Stimulated activated CD8-positive, alpha-beta memory T cell treated with anti-CD3 and anti-CD28 coated beads, Interleukin-2, amount 100 ng/mL, for 1 hour (primary cell): ENCODE data around the gene KCNJ5.
"Not testable (repeated sequence)": the region's sequence is repeated elsewhere in the genome, so short reads cannot be mapped to it uniquely, and the experiment has no call there.

ENCODE experiments used
- DNase-seq, 2 donors: peaks; one replicate each; pipeline ENCODE4 v3.0.0-alpha.2; 2020; ENCODE audit warnings: low read depth in 2 of 2

KCNJ5 gene

GRCh38 chr11:128911701-128912100, 20.5 kb downstream of the KCNJ5 start:
- DNase-seq, result no peak

GRCh38 chr11:128913806-128914205, 22.6 kb downstream of the KCNJ5 start:
- no peak for DNase-seq

DNA sequence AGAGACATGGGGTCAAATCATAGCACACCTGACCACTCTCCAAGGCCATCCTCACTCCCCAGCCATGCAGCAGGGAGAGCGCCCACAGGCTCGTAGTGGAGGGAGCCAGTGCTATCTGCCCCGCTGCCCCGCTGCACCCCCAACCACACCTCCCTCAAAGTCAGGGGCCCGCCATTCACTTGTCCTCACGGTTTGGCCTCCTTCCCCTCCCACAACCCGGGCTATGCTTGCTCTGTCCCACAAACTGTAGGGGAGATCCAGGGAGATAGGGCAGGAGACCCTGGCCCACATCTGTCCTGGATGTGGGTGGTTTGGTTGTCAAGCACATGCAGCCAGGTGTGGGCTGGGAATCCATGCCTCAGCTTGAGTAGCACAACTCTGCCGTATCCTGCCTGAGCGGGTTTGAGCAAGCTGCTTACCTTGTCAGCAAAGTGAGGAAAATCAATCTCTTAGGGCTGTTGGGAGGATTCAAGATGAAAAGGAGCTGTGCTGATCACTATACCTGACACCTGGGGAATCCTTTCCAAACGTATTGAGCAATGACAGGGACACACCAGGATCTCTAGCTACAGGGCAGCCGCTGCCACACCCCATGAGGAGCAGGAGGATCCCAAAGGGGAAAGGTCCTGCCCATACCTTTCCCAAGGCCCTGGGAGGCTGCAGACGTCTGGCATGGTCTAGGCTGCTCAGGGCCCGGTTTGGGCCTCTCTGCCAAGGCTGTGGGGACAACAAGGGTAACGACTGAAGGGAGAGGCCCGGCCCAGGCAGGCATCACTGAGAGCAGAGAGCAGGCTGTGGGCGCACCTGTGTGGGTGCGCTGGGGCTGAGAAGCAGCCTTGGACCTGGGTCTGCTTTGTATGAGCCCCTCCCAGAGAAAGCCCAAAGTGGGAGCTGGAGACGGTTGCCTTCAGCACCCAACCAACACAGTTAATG, 23.3 kb downstream of the KCNJ5 start:
- no peak for DNase-seq

DNA sequence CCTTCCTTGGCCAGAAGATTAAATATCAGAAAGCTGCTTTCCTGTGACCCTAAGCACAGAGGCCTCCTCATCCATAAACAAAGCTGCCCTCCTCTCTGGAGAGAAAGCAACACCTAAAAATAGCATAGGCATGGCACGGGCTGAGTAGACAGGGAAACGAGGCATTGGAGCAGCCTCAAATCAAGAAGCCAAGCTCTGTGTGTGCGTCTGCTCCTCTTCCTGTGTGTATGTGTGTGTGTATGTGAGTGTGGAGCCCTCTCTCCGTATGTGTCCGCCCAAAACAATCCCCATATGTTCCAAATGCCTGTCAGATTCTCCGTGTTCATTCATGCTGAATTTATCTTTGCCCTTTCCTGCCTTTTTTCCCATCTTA, 24.0 kb downstream of the KCNJ5 start:
- DNase-seq, result no peak

DNA sequence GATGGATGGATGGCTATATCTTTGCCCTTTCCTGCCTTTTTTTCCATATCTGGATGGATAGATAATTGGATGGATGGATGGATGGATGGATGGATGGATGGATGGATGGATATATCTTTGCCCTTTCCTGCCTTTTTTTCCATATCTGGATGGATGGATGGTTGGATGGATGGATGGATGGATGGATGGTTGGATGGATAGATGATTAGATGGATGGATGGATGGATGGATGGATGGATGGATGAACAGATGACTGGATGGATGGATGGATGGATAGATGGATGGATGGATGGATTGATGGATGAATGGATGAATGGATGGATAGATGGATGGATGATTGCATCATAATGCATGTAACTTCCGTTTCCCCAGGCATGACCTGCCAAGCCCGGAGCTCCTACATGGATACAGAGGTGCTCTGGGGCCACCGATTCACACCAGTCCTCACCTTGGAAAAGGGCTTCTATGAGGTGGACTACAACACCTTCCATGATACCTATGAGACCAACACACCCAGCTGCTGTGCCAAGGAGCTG, 24.9 kb downstream of the KCNJ5 start:
- DNase-seq, result no peak

- no peak for DNase-seq
These were observed 25.5 kb downstream of the KCNJ5 start for GRCh38 chr11:128916681-128917080.

GRCh38 chr11:128917144-128917724, 26.1 kb downstream of the KCNJ5 start:
- no peak for DNase-seq

- DNase-seq, result no peak
These were observed 28.1 kb downstream of the KCNJ5 start for GRCh38 chr11:128919216-128919615.

DNA sequence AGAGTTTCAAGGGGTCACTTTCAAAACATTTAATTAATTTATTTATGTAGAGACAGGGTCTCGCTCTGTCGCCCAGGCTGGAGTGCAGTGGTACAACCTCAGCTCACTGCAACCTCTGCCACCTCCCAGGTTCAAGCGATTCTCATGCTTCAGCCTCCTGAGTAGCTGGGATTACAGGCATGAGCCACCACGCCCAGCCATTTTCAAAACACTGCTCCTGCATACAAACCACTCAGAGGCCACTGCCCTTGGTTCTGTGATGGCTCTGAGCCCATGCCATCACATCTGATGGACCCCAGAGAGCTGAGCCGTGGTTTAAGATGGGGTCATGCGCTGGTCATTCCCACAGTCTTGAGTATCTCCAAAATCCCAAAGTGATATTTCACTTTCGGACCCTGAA, 28.5 kb downstream of the KCNJ5 start:
- DNase-seq, result not testable (repeated sequence)

GRCh38 chr11:128920666-128921065, 29.5 kb downstream of the KCNJ5 start:
- DNase-seq, result no peak

GRCh38 chr11:128921793-128922192, 30.6 kb downstream of the KCNJ5 start:
- no peak for DNase-seq

DNA sequence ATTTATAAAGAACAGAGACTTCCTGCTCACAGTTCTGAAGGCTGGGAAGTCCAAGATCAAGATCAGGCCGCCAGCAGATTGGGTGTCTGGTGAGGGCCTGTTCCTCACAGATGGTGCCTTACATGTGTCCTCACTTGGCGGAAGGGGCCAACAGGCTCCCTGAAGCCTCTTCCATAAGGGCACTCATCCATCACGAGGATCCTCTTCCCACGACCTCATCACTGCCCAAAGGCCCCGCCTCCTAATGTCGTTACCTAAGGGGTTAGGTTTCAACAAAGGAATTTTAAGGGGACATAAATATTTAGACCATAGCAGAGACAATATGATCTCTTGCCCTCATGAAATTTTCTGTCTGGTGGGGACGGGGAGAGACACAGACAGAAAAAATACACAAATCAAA, 32.9 kb downstream of the KCNJ5 start:
- no peak for DNase-seq

DNA sequence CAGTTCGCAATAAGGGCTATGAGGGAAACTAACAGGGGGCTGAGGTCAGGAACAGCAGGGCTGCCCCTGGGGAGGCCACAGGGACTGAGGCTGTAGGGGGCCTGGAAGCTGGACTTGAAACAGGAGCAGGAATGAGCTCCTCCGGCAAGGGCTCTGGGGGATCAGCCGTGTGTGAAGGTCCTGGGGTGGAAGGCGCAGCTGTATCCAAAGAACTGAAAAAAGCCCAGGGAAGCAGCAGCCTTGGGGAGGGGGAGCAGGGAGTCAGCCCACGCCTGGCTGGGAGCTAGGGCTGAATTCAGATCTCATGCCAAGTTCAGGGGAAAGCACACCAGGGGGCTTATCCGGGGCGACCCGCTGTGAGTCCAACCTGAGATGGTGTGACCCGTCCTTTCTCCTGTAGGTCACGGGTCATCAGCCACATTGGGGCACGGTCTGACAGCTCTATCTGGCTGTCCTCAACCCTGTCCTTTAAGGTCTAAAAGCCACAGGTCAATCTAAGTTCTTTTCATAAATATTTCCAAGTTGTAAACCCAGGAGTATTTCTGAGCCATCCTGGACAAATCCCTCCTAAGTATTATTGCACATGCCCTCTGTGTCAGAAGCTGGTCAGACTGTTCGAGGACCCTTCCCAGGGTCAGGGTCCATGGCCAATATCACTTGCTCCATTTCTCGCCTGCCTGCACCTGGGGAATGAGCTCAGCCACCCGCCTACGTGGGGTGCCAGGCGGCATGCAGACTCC, 33.5 kb downstream of the KCNJ5 start:
- DNase-seq, result no peak

DNA sequence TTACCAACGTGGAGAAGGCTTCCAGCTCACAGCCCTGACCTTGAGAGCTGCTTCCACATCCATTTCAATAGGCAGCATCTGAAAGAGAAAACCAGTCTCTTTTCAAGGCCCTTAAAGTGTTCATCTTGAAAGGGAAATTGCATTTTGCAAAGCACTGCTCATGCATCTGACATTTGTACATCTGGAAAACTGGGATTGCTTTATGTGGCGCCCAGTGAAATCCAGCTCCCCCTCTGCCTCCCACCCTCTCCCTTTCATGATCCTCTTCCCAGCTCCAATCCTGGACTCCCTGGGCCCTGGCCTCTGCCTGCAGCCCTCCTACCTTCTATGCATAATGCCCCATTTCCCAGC, 34.1 kb downstream of the KCNJ5 start:
- no peak for DNase-seq

DNA sequence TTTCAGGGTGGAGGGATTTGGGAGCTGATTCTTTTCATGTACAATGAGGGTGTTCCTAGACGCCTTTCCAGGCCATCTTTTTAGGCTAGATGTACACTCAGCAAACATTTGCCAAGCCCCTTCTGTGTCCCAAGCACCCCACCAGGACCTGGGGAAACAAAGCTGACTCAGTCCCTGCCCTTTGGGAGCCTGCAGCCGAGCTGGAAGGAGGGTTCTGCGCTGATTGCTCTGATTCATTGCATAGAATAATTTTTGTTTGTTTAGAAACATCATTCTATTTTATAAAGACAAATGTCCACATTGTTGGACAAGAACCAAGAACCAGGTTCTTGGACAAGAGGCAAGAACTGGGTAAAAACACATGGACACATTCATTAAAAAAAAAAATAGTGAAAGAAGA, 34.8 kb downstream of the KCNJ5 start:
- no peak for DNase-seq

DNA sequence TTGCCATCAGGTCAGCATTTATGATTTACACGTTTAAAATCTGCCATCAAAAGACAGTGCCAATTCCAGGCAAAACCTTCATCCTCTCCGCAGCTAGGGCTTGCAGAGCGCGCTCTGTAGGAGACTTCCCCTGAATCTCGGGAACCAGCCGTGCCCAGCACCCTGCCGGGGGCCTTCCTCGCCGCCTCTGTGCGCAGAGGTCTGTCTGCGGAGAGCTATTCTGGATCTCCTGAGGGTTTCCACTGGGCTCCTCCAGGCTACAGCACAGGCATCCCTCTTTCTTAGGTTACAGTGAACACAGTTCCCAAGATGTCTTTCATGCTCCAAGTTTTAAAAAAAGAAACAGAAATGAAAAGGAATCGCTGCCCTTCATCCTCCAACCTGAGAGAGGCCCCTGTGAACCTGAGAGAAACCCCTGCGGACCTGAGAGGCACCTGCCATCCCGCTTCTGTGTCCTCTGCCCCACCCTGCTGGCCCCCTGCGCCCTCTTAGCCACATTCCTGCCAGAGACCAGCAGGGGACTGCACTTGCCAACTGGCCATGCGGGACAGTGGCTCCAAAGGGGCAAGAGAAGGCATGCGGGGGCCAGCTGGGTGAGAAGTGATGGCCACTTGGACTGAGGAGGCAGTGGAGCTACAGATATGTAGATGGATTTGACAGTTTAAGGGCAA, 35.4 kb downstream of the KCNJ5 start:
- DNase-seq, result no peak

DNA sequence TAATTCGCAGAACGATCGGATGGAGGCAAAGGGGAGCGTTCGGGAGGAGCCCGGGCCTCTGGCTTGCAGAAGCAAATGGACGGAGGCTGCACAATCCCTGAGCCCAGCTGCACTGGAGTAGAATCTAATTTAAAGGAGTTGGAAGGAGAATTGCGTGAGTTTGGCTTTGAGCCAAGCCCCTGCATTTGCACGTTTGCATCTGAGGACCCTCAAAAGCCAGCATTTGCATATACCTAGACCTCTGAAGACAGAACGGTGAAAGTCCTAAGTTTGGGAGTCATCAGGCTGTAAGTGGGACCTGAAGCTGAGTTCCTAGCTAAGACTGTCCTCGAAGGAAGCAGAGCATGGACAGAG, 35.9 kb downstream of the KCNJ5 start:
- DNase-seq, result no peak

DNA sequence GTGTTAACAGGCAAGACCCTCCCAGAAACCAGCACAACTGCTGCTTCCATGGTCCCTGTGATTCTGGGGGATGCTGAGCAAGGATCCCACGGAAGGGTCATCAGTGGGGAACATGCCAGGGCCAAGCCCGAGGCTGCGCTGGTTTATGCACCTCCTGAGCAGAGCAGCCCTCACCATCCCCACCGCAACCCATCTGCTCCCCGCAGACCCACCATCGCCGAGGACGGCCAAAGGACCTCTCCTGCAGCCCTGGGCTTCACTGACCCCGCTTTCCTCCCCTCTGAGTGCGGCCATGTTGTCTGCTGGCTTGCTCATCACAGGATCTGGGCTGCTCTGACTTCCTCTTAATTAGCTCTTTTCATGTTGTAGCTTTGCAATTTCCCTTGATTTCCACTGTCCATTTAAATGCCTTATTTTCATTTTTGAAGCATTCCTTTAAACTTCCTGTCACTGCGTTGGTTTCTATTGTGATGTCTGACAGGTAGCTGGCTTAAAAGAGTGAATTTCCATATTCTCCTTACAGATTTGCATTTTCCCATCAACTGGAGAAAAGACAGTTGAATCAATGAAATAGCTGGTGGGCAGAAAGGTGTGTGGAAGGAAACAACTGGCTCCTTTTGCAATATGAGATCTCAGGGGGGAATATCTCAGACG, 36.7 kb downstream of the KCNJ5 start:
- DNase-seq, result no peak

GRCh38 chr11:128928400-128928799, 37.2 kb downstream of the KCNJ5 start:
- DNase-seq, result no peak

- DNase-seq, result no peak
These were observed 38.3 kb downstream of the KCNJ5 start for GRCh38 chr11:128929468-128929867.

- DNase-seq, result no peak
These were observed 38.8 kb downstream of the KCNJ5 start for GRCh38 chr11:128929991-128930390.

GRCh38 chr11:128931066-128931465, 39.9 kb downstream of the KCNJ5 start:
- DNase-seq, result no peak
